H9 (cell line): ENCODE data around the gene PPP3CA. TPM values are rescaled to one million over a fixed set of nuclear protein-coding genes. Genes with fewer than 3 reads are reported as not detected.

Experiments used
- DNase-seq: peaks from one replicate; pipeline ENCODE4 v3.0.0-alpha.2; 2017
- H2AFZ ChIP-seq: one replicate; pipeline ENCODE4 v1.6.1; 2013; ENCODE audit warnings: mild to moderate bottlenecking, low read length, control low read depth, moderate library complexity
- H2AK5ac ChIP-seq: 2 replicates; pipeline ENCODE4 v1.6.1; 2013; ENCODE audit warnings: low read length, control low read depth, mixed read lengths; ENCODE audit not compliant: insufficient read length
- H2BK120ac ChIP-seq: one replicate; pipeline ENCODE4 v1.6.1; 2013; ENCODE audit warnings: low read depth, mild to moderate bottlenecking, low read length, control low read depth, inconsistent platforms; ENCODE audit not compliant: poor library complexity, severe bottlenecking
- H2BK12ac ChIP-seq: 2 replicates; pipeline ENCODE4 v1.6.1; 2013; ENCODE audit warnings: low read length, control low read depth, mixed read lengths, low read depth; ENCODE audit not compliant: insufficient read length
- H2BK15ac ChIP-seq: 2 replicates; pipeline ENCODE4 v1.6.1; 2013; ENCODE audit warnings: low read depth, low read length, control low read depth
- H2BK20ac ChIP-seq: one replicate; pipeline ENCODE4 v1.6.1; 2013; ENCODE audit warnings: low read depth, mild to moderate bottlenecking, low read length, control low read depth, inconsistent platforms; ENCODE audit not compliant: poor library complexity, severe bottlenecking
- H2BK5ac ChIP-seq: 2 replicates; pipeline ENCODE4 v1.6.1; 2013; ENCODE audit warnings: low read length, control low read depth, mixed read lengths; ENCODE audit not compliant: insufficient read length
- H3K14ac ChIP-seq: 2 replicates; pipeline ENCODE4 v1.6.1; 2013; ENCODE audit warnings: low read length, control low read depth; ENCODE audit not compliant: insufficient read depth
- H3K18ac ChIP-seq: 2 replicates; pipeline ENCODE4 v1.6.1; 2013; ENCODE audit warnings: low read depth, mild to moderate bottlenecking, mixed read lengths, low read length, control low read depth; ENCODE audit not compliant: insufficient read length
- H3K23ac ChIP-seq: 2 replicates; pipeline ENCODE4 v1.6.1; 2013; ENCODE audit warnings: low read length, control low read depth, mixed read lengths, low read depth; ENCODE audit not compliant: insufficient read length
- H3K23me2 ChIP-seq: 2 replicates; pipeline ENCODE4 v1.6.1; 2013; ENCODE audit warnings: low read depth, mild to moderate bottlenecking, mixed read lengths, low read length, control low read depth; ENCODE audit not compliant: insufficient read length, poor library complexity, severe bottlenecking
- H3K27ac ChIP-seq: 2 replicates; pipeline ENCODE4 v1.5.1; 2013; ENCODE audit warnings: low read length, control low read depth, mixed read lengths, low read depth; ENCODE audit not compliant: insufficient read length
- H3K27me3 ChIP-seq: 2 replicates; pipeline ENCODE4 v1.6.1; 2013; ENCODE audit warnings: low read length, control low read depth, inconsistent platforms; ENCODE audit not compliant: insufficient read depth
- H3K4ac ChIP-seq: 2 replicates; pipeline ENCODE4 v1.6.1; 2013; ENCODE audit warnings: low read depth, mild to moderate bottlenecking, control low read depth, inconsistent platforms, low read length, moderate library complexity
- H3K4me1 ChIP-seq: 2 replicates; pipeline ENCODE4 v1.6.1; 2013; ENCODE audit warnings: low read length, control low read depth, inconsistent platforms; ENCODE audit not compliant: insufficient read depth
- H3K4me2 ChIP-seq: 2 replicates; pipeline ENCODE4 v1.6.1; 2013; ENCODE audit warnings: low read length, control low read depth, mixed read lengths; ENCODE audit not compliant: insufficient read length, insufficient read depth
- H3K56ac ChIP-seq: 2 replicates; pipeline ENCODE4 v1.6.1; 2013; ENCODE audit warnings: low read depth, mild to moderate bottlenecking, mixed read lengths, low read length, control low read depth; ENCODE audit not compliant: insufficient read length
- H3K79me1 ChIP-seq: 2 replicates; pipeline ENCODE4 v1.6.1; 2013; ENCODE audit warnings: low read depth, mild to moderate bottlenecking, moderate library complexity, low read length, control low read depth, inconsistent platforms; ENCODE audit not compliant: insufficient read depth, poor library complexity, severe bottlenecking
- H3K79me2 ChIP-seq: 2 replicates; pipeline ENCODE4 v1.6.1; 2013; ENCODE audit warnings: low read length, control low read depth, inconsistent platforms; ENCODE audit not compliant: insufficient read depth
- H3K9ac ChIP-seq: 2 replicates; pipeline ENCODE4 v1.6.1; 2013; ENCODE audit warnings: low read length, control low read depth, mixed read lengths; ENCODE audit not compliant: insufficient read length; ENCODE audit errors: extremely low read depth
- H3K9me3 ChIP-seq: one replicate; pipeline ENCODE4 v1.6.1; 2013; ENCODE audit warnings: low read depth, low read length, inconsistent platforms; ENCODE audit not compliant: control insufficient read depth
- H3T11ph ChIP-seq: one replicate; pipeline ENCODE4 v1.6.1; 2013; ENCODE audit warnings: mild to moderate bottlenecking, low read length, control low read depth, inconsistent platforms
- H4K20me1 ChIP-seq: one replicate; pipeline ENCODE4 v1.6.1; 2013; ENCODE audit not compliant: control insufficient read depth, insufficient read length, insufficient read depth
- H4K5ac ChIP-seq: 2 replicates; pipeline ENCODE4 v1.6.1; 2013; ENCODE audit warnings: low read depth, mild to moderate bottlenecking, mixed read lengths, low read length, control low read depth; ENCODE audit not compliant: insufficient read length
- H4K8ac ChIP-seq: replicated peaks from 2 replicates; pipeline ENCODE4 v1.6.1; 2013; ENCODE audit warnings: low read length, control low read depth, mixed read lengths, low read depth; ENCODE audit not compliant: insufficient read length
- H4K91ac ChIP-seq: 2 replicates; pipeline ENCODE4 v1.6.1; 2013; ENCODE audit warnings: low read depth, mild to moderate bottlenecking, moderate library complexity, mixed read lengths, low read length, control low read depth; ENCODE audit not compliant: insufficient read length
- H3K27ac Mint-ChIP-seq, 3 experiments: 2 replicates in 2 of 3; 3 replicates in 1 of 3; pipeline ENCODE4 v1.8.0; 2020 to 2021; ENCODE audit warnings: mixed read lengths in 3 of 3, mild to moderate bottlenecking in 1 of 3, moderate library complexity in 1 of 3
- H3K27me3 Mint-ChIP-seq: 2 replicates; pipeline ENCODE4 v1.8.0; 2021; ENCODE audit warnings: low read depth, mild to moderate bottlenecking, moderate library complexity, mixed read lengths
- H3K36me3 Mint-ChIP-seq, 3 experiments: 2 replicates in 2 of 3; 3 replicates in 1 of 3; pipeline ENCODE4 v1.8.0; 2020 to 2021; ENCODE audit warnings: low read depth in 3 of 3, mixed read lengths in 3 of 3; ENCODE audit not compliant: insufficient read depth in 1 of 3
- H3K4me1 Mint-ChIP-seq, 2 experiments: 2 replicates each; pipeline ENCODE4 v1.8.0; 2020; ENCODE audit warnings: mixed read lengths in 2 of 2
- H3K4me3 Mint-ChIP-seq, 2 experiments: 2 replicates in 1 of 2; 3 replicates in 1 of 2; pipeline ENCODE4 v1.8.0; 2020 to 2021; ENCODE audit warnings: mild to moderate bottlenecking in 2 of 2, mixed read lengths in 2 of 2, moderate library complexity in 1 of 2
- H3K9me3 Mint-ChIP-seq, 2 experiments: 2 replicates in 1 of 2; 3 replicates in 1 of 2; pipeline ENCODE4 v1.8.0; 2020; ENCODE audit warnings: mild to moderate bottlenecking in 2 of 2, mixed read lengths in 2 of 2, moderate library complexity in 1 of 2
- WGBS: extraction: QIAGEN DNeasy Blood & Tissue Kit; methylation state at CpG from one replicate; pipeline ENCODE4 v1.1.7; 2013; ENCODE audit warnings: missing lambda C conversion rate, low lambda C conversion rate, mixed read lengths; ENCODE audit not compliant: insufficient read length; ENCODE audit errors: extremely low coverage; 5-methylcytosine and 5-hydroxymethylcytosine counted together
- total RNA-seq: library from RNA; stranded (reverse); gene quantifications from 2 replicates; pipeline ENCODE4 v1.2.1, GENCODE V29; 2021
- TF ChIP-seq, protein P1 (sequence below): fragments of 200-600 bp; sonication (generic); conservative IDR thresholded peaks from 3 replicates; pipeline ENCODE4 v1.8.0; 2021; ENCODE audit warnings: antibody characterized with exemption, mild to moderate bottlenecking

The PPP3CA gene
- total RNA-seq, 1 experiment from 2014 or later, result 16.8 TPM

DNA sequence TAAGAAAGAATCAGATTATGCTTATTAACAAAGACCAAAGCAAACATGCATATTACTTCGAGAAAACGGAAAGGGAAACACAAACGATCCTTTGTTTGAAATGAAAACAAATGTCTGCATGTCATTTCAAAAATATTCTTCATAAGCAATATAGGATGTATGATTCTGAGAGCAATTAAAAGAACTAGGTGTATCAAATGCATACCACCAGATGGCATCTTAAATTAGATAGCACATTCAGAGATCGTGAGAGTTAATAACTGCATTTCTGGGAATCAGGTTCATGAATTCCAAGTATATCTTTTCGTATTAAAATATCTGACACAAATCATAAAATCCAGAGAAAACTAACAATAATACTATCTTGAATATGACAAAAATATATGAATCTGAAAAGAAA is 159.5 kb downstream of the PPP3CA start:
- peaks cover 3 to 6% of the 10 kb centered on the region in 2 experiments for H3K9me3 Mint-ChIP-seq
- no CpG with 5 or more reads among the region's 5 CpGs for WGBS

More for the DNA sequence above, 159.5 kb downstream of the PPP3CA start:
- DNase-seq, result no peak
- Histone ChIP-seq H3K79me1 (no peaks in the 10 kb centered on the region), H2BK120ac (no peak overlapping the region), H3K23ac (no peak overlapping the region), H3K56ac (no peak overlapping the region), H4K5ac (no peak overlapping the region), H3K27me3 (no peaks in the 10 kb centered on the region), H3K4ac (no peak overlapping the region), H2BK12ac (no peak overlapping the region), H3K4me2 (no peak overlapping the region), H4K20me1 (no peaks in the 10 kb centered on the region), H4K91ac (no peak overlapping the region), H2BK20ac (no peak overlapping the region), H4K8ac (no peak overlapping the region), H3K4me1 (peaks cover 10% of the 10 kb centered on the region), H3K27ac (no peak overlapping the region), H3K18ac (no peak overlapping the region), H2BK5ac (no peak overlapping the region), H3K9me3 (peaks cover 6% of the 10 kb centered on the region), H2AK5ac (no peak overlapping the region), H3K14ac (no peak overlapping the region), H3T11ph (no peak overlapping the region), H3K79me2 (no peaks in the 10 kb centered on the region), H2AFZ (no peak overlapping the region), H2BK15ac (no peak overlapping the region), H3K23me2 (no peaks in the 10 kb centered on the region), H3K9ac (no peak overlapping the region)
- Mint-ChIP-seq H3K27me3 (no peaks in the 10 kb centered on the region), H3K4me3 (no peak overlapping the region), H3K36me3 (peaks cover 5 to 11% (median 10%) of the 10 kb centered on the region in 3 experiments), H3K27ac (no peak overlapping the region), H3K4me1 (peaks cover 33 to 41% of the 10 kb centered on the region in 2 experiments)
- TF ChIP-seq, protein P1, sequence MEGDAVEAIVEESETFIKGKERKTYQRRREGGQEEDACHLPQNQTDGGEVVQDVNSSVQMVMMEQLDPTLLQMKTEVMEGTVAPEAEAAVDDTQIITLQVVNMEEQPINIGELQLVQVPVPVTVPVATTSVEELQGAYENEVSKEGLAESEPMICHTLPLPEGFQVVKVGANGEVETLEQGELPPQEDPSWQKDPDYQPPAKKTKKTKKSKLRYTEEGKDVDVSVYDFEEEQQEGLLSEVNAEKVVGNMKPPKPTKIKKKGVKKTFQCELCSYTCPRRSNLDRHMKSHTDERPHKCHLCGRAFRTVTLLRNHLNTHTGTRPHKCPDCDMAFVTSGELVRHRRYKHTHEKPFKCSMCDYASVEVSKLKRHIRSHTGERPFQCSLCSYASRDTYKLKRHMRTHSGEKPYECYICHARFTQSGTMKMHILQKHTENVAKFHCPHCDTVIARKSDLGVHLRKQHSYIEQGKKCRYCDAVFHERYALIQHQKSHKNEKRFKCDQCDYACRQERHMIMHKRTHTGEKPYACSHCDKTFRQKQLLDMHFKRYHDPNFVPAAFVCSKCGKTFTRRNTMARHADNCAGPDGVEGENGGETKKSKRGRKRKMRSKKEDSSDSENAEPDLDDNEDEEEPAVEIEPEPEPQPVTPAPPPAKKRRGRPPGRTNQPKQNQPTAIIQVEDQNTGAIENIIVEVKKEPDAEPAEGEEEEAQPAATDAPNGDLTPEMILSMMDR, result peak; percentile 18; the same call in 1 of the 3 replicates
